C4-2B (cell line): ENCODE data around the gene PHLDB1.

Experiments used
- CTCF ChIP-seq: fragments of 450-650 bp; conservative IDR thresholded peaks from 2 replicates; pipeline ENCODE4 v1.5.1; 2017; ENCODE audit warnings: mild to moderate bottlenecking
- ZFX ChIP-seq: fragments of 450-650 bp; IDR thresholded peaks from 2 replicates; pipeline ENCODE4 v1.6.1; 2017

DNA sequence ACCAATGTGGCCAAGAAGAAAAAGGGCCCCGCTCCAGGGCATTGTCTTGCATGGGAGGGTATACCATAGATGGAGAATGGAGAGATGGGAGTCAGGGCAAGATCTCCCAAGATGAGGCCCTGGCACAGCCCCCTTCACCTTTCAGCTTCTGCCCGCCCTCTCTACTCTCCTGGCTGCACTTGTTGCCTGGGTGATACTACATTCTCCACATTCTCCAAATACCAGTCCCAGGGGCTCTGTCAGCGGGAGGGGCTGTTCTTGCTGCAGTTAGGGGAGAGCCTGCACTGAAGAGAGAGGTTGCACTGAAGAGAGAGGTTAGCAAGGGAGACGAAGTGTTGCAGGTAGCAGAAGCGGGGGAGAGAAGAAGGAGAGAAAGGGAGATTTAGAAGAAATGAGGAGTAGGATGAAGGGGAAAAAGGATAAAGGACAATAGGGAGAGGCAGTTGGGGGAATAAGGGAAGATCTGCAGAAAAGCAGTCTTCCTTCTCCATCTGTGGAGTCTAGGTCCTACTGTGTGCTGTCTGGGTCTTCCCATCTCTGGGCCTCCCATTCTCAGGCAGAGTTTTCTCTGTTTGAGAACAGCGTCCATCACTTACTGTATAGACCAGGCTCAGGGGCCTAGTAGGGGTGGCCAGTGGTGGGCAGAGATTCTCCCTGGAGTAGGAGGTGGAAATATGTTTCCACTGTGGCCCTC, 8.0 kb downstream of the PHLDB1 start:
- TF ChIP-seq CTCF (no peak), ZFX (no peak)
